ENCODE measurements around the gene PCBP2. TPM values are rescaled to one million over a fixed set of nuclear protein-coding genes. Genes with fewer than 3 reads are reported as not detected.
A peak's percentile ranks its signal among the peaks of the same experiment; 100 is the strongest.

Gene PCBP2
- total RNA-seq, 2 experiments from 2014 or later = 813 to 836 TPM

GRCh38 chr12:53462935-53463334, 11.0 kb downstream of the PCBP2 start:
- Mint-ChIP-seq H3K9me3 (ENCODE audit: insufficient read depth) (no peaks in the 10 kb centered on the region), H3K4me3 (no peak overlapping the region), H3K36me3 (ENCODE audit: low read depth) (peaks cover 91% of the 10 kb centered on the region), H3K27me3 (ENCODE audit: low read depth) (no peaks in the 10 kb centered on the region), H3K4me1 (ENCODE audit: low read depth) (peaks cover 24% of the 10 kb centered on the region), H3K27ac (no peak overlapping the region)
- DNase-seq (no peak), ATAC-seq (no peak)
- ChIA-PET POLR2A (no interaction called here), CTCF (interaction anchor here (3.3 kb wide), 1 partner anchor 13 kb away, joined by 14 read pairs; no protein-coding TSS in a partner anchor)

- ATAC-seq = no peak
- no peak overlapping the region for H3K4me3 Mint-ChIP-seq
- H3K36me3 Mint-ChIP-seq (ENCODE audit: low read depth) = peaks cover 89% of the 10 kb centered on the region
- DNase-seq = no peak
- ChIA-PET POLR2A (interaction anchor here (0.6 to 1.2 kb wide), 4 partner anchors 10 to 277 kb away, joined by 3 read pairs; no protein-coding TSS in a partner anchor), CTCF (interaction anchor here (1.7 to 3.1 kb wide), 2 partner anchors 11 to 13 kb away, joined by 4 to 15 read pairs; no protein-coding TSS in a partner anchor)
- no peak overlapping the region for H3K27ac Mint-ChIP-seq
- no peaks in the 10 kb centered on the region for H3K27me3 Mint-ChIP-seq (ENCODE audit: low read depth)
- H3K4me1 Mint-ChIP-seq (ENCODE audit: low read depth) = peaks cover 29% of the 10 kb centered on the region
- H3K9me3 Mint-ChIP-seq (ENCODE audit: insufficient read depth) = no peaks in the 10 kb centered on the region
These were observed 12.1 kb downstream of the PCBP2 start for GRCh38 chr12:53463802-53464560.

- ATAC-seq = no peak
- ChIA-PET POLR2A (interaction anchor here (0.6 to 1.2 kb wide), 5 partner anchors 10 to 27 kb away, joined by 3 to 4 read pairs (median 3); no protein-coding TSS in a partner anchor), CTCF (interaction anchor here (1.7 to 3.1 kb wide), 2 partner anchors 11 to 12 kb away, joined by 4 to 15 read pairs; no protein-coding TSS in a partner anchor)
- Mint-ChIP-seq H3K4me1 (ENCODE audit: low read depth) (peaks cover 26% of the 10 kb centered on the region), H3K27ac (peak overlapping the region; percentile 43), H3K36me3 (ENCODE audit: low read depth) (peaks cover 87% of the 10 kb centered on the region), H3K4me3 (no peak overlapping the region), H3K27me3 (ENCODE audit: low read depth) (no peaks in the 10 kb centered on the region), H3K9me3 (ENCODE audit: insufficient read depth) (no peaks in the 10 kb centered on the region)
- no peak for DNase-seq
These were observed 12.9 kb downstream of the PCBP2 start for GRCh38 chr12:53464685-53465418.

- POLR2A ChIA-PET = interaction anchor here (0.6 to 1.2 kb wide), 3 partner anchors 9 to 26 kb away, joined by 3 to 4 read pairs (median 3); no protein-coding TSS in a partner anchor
- Mint-ChIP-seq H3K36me3 (ENCODE audit: low read depth) (peaks cover 82% of the 10 kb centered on the region), H3K4me3 (no peak overlapping the region), H3K27ac (no peak overlapping the region), H3K9me3 (ENCODE audit: insufficient read depth) (no peaks in the 10 kb centered on the region), H3K4me1 (ENCODE audit: low read depth) (peaks cover 21% of the 10 kb centered on the region), H3K27me3 (ENCODE audit: low read depth) (no peaks in the 10 kb centered on the region)
- CTCF ChIA-PET = interaction anchor here (1.7 to 3.1 kb wide), 2 partner anchors 11 to 12 kb away, joined by 4 to 15 read pairs; no protein-coding TSS in a partner anchor
- no peak for ATAC-seq
- no peak for DNase-seq
These were observed 13.8 kb downstream of the PCBP2 start for GRCh38 chr12:53465679-53466078.

GRCh38 chr12:53466640-53467039, 14.7 kb downstream of the PCBP2 start:
- ChIA-PET CTCF (interaction anchor here (3.1 kb wide), 1 partner anchor 10 kb away, joined by 15 read pairs; no protein-coding TSS in a partner anchor), POLR2A (no interaction called here)
- DNase-seq (no peak), ATAC-seq (no peak)
- H3K9me3 Mint-ChIP-seq (ENCODE audit: insufficient read depth) = no peaks in the 10 kb centered on the region
- H3K27me3 Mint-ChIP-seq (ENCODE audit: low read depth) = no peaks in the 10 kb centered on the region
- peak overlapping the region; percentile 5 for H3K27ac Mint-ChIP-seq
- H3K36me3 Mint-ChIP-seq (ENCODE audit: low read depth) = peaks cover 82% of the 10 kb centered on the region
- no peak overlapping the region for H3K4me3 Mint-ChIP-seq
- peaks cover 22% of the 10 kb centered on the region for H3K4me1 Mint-ChIP-seq (ENCODE audit: low read depth)

- DNase-seq (no peak), ATAC-seq (no peak)
- Mint-ChIP-seq H3K36me3 (ENCODE audit: low read depth) (peaks cover 82% of the 10 kb centered on the region), H3K27ac (peak overlapping the region; percentile 5), H3K4me1 (ENCODE audit: low read depth) (peaks cover 25% of the 10 kb centered on the region), H3K9me3 (ENCODE audit: insufficient read depth) (no peaks in the 10 kb centered on the region), H3K27me3 (ENCODE audit: low read depth) (no peaks in the 10 kb centered on the region), H3K4me3 (no peak overlapping the region)
- ChIA-PET POLR2A (interaction anchor here (1.0 kb wide), 1 partner anchor 8 kb away, joined by 5 read pairs; no protein-coding TSS in a partner anchor), CTCF (interaction anchor here (3.1 kb wide), 1 partner anchor 9 kb away, joined by 15 read pairs; no protein-coding TSS in a partner anchor)
These were observed 15.2 kb downstream of the PCBP2 start for GRCh38 chr12:53467082-53467481.

- CTCF ChIA-PET = interaction anchor here (0.6 to 1.6 kb wide), 4 partner anchors 9 to 115 kb away, joined by 3 to 7 read pairs (median 4); no protein-coding TSS in a partner anchor
- Mint-ChIP-seq H3K27me3 (ENCODE audit: low read depth) (no peaks in the 10 kb centered on the region), H3K9me3 (ENCODE audit: insufficient read depth) (no peaks in the 10 kb centered on the region), H3K4me3 (no peak overlapping the region), H3K36me3 (ENCODE audit: low read depth) (peaks cover 81% of the 10 kb centered on the region), H3K27ac (no peak overlapping the region), H3K4me1 (ENCODE audit: low read depth) (peaks cover 25% of the 10 kb centered on the region)
- DNase-seq = no peak
- ATAC-seq = no peak
- POLR2A ChIA-PET = interaction anchor here (1.0 kb wide), 1 partner anchor 9 kb away, joined by 5 read pairs; no protein-coding TSS in a partner anchor
These were observed 16.0 kb downstream of the PCBP2 start for GRCh38 chr12:53467880-53468279.

GRCh38 chr12:53468282-53468681, 16.4 kb downstream of the PCBP2 start:
- Mint-ChIP-seq H3K27me3 (ENCODE audit: low read depth) (no peaks in the 10 kb centered on the region), H3K36me3 (ENCODE audit: low read depth) (peaks cover 80% of the 10 kb centered on the region), H3K27ac (no peak overlapping the region), H3K4me1 (ENCODE audit: low read depth) (peaks cover 27% of the 10 kb centered on the region), H3K4me3 (no peak overlapping the region), H3K9me3 (ENCODE audit: insufficient read depth) (no peaks in the 10 kb centered on the region)
- POLR2A ChIA-PET = interaction anchor here (1.0 kb wide), 1 partner anchor 10 kb away, joined by 5 read pairs; no protein-coding TSS in a partner anchor
- DNase-seq (no peak), ATAC-seq (no peak)
- CTCF ChIA-PET = interaction anchor here (0.6 to 1.6 kb wide), 4 partner anchors 9 to 116 kb away, joined by 3 to 7 read pairs (median 4); no protein-coding TSS in a partner anchor

- ChIA-PET CTCF (interaction anchor here (0.9 to 8.6 kb wide), 5 partner anchors 10 to 151 kb away, joined by 3 to 78 read pairs (median 20); partner anchors contain the start of gene AAAS), POLR2A (interaction anchor here (0.7 to 1.3 kb wide), 3 partner anchors 9 to 24 kb away, joined by 3 to 5 read pairs (median 3); no protein-coding TSS in a partner anchor)
- Mint-ChIP-seq H3K27me3 (ENCODE audit: low read depth) (no peaks in the 10 kb centered on the region), H3K9me3 (ENCODE audit: insufficient read depth) (no peaks in the 10 kb centered on the region), H3K27ac (no peak overlapping the region), H3K4me3 (no peak overlapping the region), H3K4me1 (ENCODE audit: low read depth) (peaks cover 52% of the 10 kb centered on the region), H3K36me3 (ENCODE audit: low read depth) (peaks cover 81% of the 10 kb centered on the region)
- no peak for DNase-seq
- ATAC-seq = no peak
These were observed 20.2 kb downstream of the PCBP2 start for GRCh38 chr12:53472056-53472582.

- ChIA-PET CTCF (interaction anchor here (0.9 to 8.6 kb wide), 7 partner anchors 8 to 153 kb away, joined by 3 to 78 read pairs (median 9); partner anchors contain the start of gene AAAS), POLR2A (interaction anchor here (1.2 to 2.3 kb wide), 3 partner anchors 9 to 16 kb away, joined by 3 to 8 read pairs (median 5); no protein-coding TSS in a partner anchor)
- peaks cover 47% of the 10 kb centered on the region for H3K4me1 Mint-ChIP-seq (ENCODE audit: low read depth)
These were observed 22.2 kb downstream of the PCBP2 start for GRCh38 chr12:53474077-53474476.

GRCh38 chr12:53474819-53475218, 22.9 kb downstream of the PCBP2 start:
- POLR2A ChIA-PET = interaction anchor here (0.5 to 2.7 kb wide), 6 partner anchors 8 to 24 kb away, joined by 4 to 16 read pairs (median 6); partner anchors contain the start of gene MAP3K12
- ATAC-seq = peak; percentile 12
- H3K4me1 Mint-ChIP-seq (ENCODE audit: low read depth) = peaks cover 48% of the 10 kb centered on the region

More at GRCh38 chr12:53474077-53474476, 22.2 kb downstream of the PCBP2 start:
- Mint-ChIP-seq H3K4me3 (no peak overlapping the region), H3K36me3 (ENCODE audit: low read depth) (peaks cover 79% of the 10 kb centered on the region), H3K27me3 (ENCODE audit: low read depth) (no peaks in the 10 kb centered on the region), H3K9me3 (ENCODE audit: insufficient read depth) (no peaks in the 10 kb centered on the region), H3K27ac (peak overlapping the region; percentile 35)
- ATAC-seq = no peak
- no peak for DNase-seq

More at GRCh38 chr12:53474819-53475218, 22.9 kb downstream of the PCBP2 start:
- Mint-ChIP-seq H3K36me3 (ENCODE audit: low read depth) (peaks cover 82% of the 10 kb centered on the region), H3K27ac (peak overlapping the region; percentile 35), H3K27me3 (ENCODE audit: low read depth) (no peaks in the 10 kb centered on the region), H3K4me3 (no peak overlapping the region), H3K9me3 (ENCODE audit: insufficient read depth) (no peaks in the 10 kb centered on the region)
- CTCF ChIA-PET = interaction anchor here (0.7 to 8.6 kb wide), 10 partner anchors 14 to 241 kb away, joined by 3 to 78 read pairs (median 9); partner anchors contain the start of genes AAAS, MAP3K12 and TARBP2
- no peak for DNase-seq
